Fibroblast of lung (primary cell): ENCODE data around the gene ADAR. TPM values are rescaled to one million over a fixed set of nuclear protein-coding genes. Genes with fewer than 3 reads are reported as not detected.

Experiments used
- DNase-seq, 2 donors: peaks; one replicate each; pipeline versions ENCODE4 v3.0.0 to v3.0.0-alpha.2; 2010; ENCODE audit warnings: low read depth in 2 of 2
- H2AFZ ChIP-seq: 2 replicates; pipeline ENCODE4 v1.5.1; 2012; ENCODE audit warnings: low read length, control low read depth, inconsistent platforms
- H3K27ac ChIP-seq: 2 replicates; pipeline ENCODE4 v1.5.1; 2011; ENCODE audit warnings: low read length, control low read depth; ENCODE audit not compliant: insufficient read depth
- H3K27me3 ChIP-seq: 2 replicates; pipeline ENCODE4 v1.5.1; 2011; ENCODE audit warnings: mild to moderate bottlenecking, low read length; ENCODE audit not compliant: control insufficient read depth, insufficient read depth
- H3K36me3 ChIP-seq: 2 replicates; pipeline ENCODE4 v1.5.1; 2011; ENCODE audit warnings: low read length; ENCODE audit not compliant: control insufficient read depth, insufficient read depth
- H3K4me1 ChIP-seq: 2 replicates; pipeline ENCODE4 v1.5.1; 2011; ENCODE audit warnings: low read length; ENCODE audit not compliant: control insufficient read depth, insufficient read depth; ENCODE audit errors: extremely low read depth
- H3K4me2 ChIP-seq: 2 replicates; pipeline ENCODE4 v1.5.1; 2011; ENCODE audit warnings: low read length, control low read depth; ENCODE audit not compliant: insufficient read depth; ENCODE audit errors: extremely low read depth
- H3K4me3 ChIP-seq, 4 experiments: fragments of 200-600 bp in 1 of 4; sonication (generic) in 1 of 4; replicated peaks in 1 of 4; 2 replicates each; pipeline ENCODE4 v1.5.1; 2011 to 2016; ENCODE audit warnings: low read length in 4 of 4, low read depth in 3 of 4, mild to moderate bottlenecking in 3 of 4, control low read depth in 2 of 4, inconsistent platforms in 1 of 4, mixed read lengths in 1 of 4; ENCODE audit not compliant: insufficient read depth in 1 of 4; ENCODE audit errors: control extremely low read depth in 1 of 4
- H3K79me2 ChIP-seq: 2 replicates; pipeline ENCODE4 v1.5.1; 2012; ENCODE audit warnings: mild to moderate bottlenecking, low read length, inconsistent platforms; ENCODE audit not compliant: control insufficient read depth, insufficient read depth
- H3K9ac ChIP-seq: 2 replicates; pipeline ENCODE4 v1.5.1; 2011; ENCODE audit warnings: mild to moderate bottlenecking, low read length, control low read depth; ENCODE audit not compliant: insufficient read depth
- H3K9me3 ChIP-seq: 2 replicates; pipeline ENCODE4 v1.5.1; 2012; ENCODE audit warnings: low read depth, low read length; ENCODE audit not compliant: control insufficient read depth, insufficient read depth
- H4K20me1 ChIP-seq: 2 replicates; pipeline ENCODE4 v1.5.1; 2011; ENCODE audit warnings: low read length; ENCODE audit not compliant: control insufficient read depth, insufficient read depth; ENCODE audit errors: extremely low read depth
- EZH2 ChIP-seq: IDR thresholded peaks from 2 replicates; pipeline ENCODE4 v1.5.1; 2012; ENCODE audit warnings: low read length, control low read depth, mild to moderate bottlenecking; ENCODE audit errors: missing control alignments
- polyA plus RNA-seq, 2 donors: library from polyadenylated mRNA; depleted of rRNA in 1 of 2; stranded (reverse) in 1 of 2; unstranded in 1 of 2; fragments of >200 nt; gene quantifications; 2 replicates each; pipeline ENCODE4 v1.2.1, GENCODE V29; 2011 to 2012; ENCODE audit warnings: missing spikeins in 1 of 2
- total RNA-seq: library from RNA; depleted of rRNA; stranded (reverse); fragments of >200 nt; gene quantifications from 2 replicates; pipeline ENCODE4 v1.2.1, GENCODE V29; 2014
- TF ChIP-seq, protein P1 (sequence below), 2 donors: IDR thresholded peaks in 1 of 2; conservative IDR thresholded peaks in 1 of 2; 1 replicate in 1 of 2; 2 replicates in 1 of 2; pipeline ENCODE4 v1.5.1; 2011 to 2012; ENCODE audit warnings: low read length in 2 of 2, control low read depth in 1 of 2, inconsistent platforms in 1 of 2, low read depth in 1 of 2, mild to moderate bottlenecking in 1 of 2

ADAR gene
- total and polyA plus RNA-seq, 2 donors (not counting 1 experiment from before 2014, with no cell fraction given): 98.4 to 140 TPM

DNA sequence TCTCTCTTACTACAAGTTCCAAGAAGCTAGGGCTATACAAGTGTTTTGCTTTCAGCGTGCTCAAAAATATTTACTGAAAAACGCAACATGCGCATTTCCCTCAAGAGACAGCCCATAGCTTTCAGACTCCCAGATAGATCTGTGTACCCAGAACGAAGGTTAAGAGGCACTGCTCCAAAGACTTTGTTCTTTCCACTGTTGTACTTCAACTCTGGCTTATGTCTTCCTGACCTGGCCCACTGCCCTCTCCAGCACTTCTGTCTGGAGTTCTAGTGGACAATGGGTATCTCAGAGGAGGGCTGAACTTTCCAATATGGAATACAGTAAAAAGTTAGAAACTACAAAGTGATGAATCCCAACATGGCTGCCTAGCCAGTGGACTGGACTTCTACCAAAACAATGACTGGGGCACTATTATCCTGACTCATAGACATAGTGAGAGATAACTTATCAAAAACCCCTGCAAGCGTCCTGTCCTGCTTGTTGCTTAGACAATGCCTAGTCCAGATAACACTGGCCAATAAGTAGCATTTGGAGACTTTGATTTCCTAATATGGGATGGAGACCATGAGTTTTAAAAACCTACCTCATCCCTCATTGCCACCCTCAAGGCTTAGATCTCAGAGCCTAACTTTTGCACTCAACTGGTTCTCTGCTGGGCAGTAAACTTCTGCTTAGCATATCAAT is 8.8 kb upstream of the ADAR start:
- Histone ChIP-seq H2AFZ (no peak overlapping the region), H3K4me3 (no peak overlapping the region), H3K27me3 (no peaks in the 10 kb centered on the region), H4K20me1 (peaks cover 4% of the 10 kb centered on the region), H3K79me2 (peaks cover 50% of the 10 kb centered on the region), H3K4me2 (no peak overlapping the region), H3K9me3 (no peaks in the 10 kb centered on the region), H3K4me1 (no peaks in the 10 kb centered on the region), H3K36me3 (no peaks in the 10 kb centered on the region), H3K27ac (no peak overlapping the region), H3K9ac (no peak overlapping the region)
- peak in 1 of 2 donors; percentile 32 for DNase-seq
- TF ChIP-seq, protein P1, sequence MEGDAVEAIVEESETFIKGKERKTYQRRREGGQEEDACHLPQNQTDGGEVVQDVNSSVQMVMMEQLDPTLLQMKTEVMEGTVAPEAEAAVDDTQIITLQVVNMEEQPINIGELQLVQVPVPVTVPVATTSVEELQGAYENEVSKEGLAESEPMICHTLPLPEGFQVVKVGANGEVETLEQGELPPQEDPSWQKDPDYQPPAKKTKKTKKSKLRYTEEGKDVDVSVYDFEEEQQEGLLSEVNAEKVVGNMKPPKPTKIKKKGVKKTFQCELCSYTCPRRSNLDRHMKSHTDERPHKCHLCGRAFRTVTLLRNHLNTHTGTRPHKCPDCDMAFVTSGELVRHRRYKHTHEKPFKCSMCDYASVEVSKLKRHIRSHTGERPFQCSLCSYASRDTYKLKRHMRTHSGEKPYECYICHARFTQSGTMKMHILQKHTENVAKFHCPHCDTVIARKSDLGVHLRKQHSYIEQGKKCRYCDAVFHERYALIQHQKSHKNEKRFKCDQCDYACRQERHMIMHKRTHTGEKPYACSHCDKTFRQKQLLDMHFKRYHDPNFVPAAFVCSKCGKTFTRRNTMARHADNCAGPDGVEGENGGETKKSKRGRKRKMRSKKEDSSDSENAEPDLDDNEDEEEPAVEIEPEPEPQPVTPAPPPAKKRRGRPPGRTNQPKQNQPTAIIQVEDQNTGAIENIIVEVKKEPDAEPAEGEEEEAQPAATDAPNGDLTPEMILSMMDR (conservative IDR thresholded peaks at IDR 0.05 in 1 of 2, IDR thresholded peaks at IDR 0.05 in 1 of 2; ENCODE audit: low read depth in 1 of 2, low read length in 2 of 2): no peak
- TF ChIP-seq EZH2: no peak

GRCh38 chr1:154615411-154615810 is 7.4 kb upstream of the ADAR start:
- no peaks in the 10 kb centered on the region for H3K9me3 ChIP-seq
- no peak overlapping the region for H3K4me2 ChIP-seq
- peaks cover under 1% of the 10 kb centered on the region for H4K20me1 ChIP-seq
- no peak overlapping the region for H3K9ac ChIP-seq
- no peak overlapping the region for H3K4me3 ChIP-seq
- H3K27me3 ChIP-seq: no peaks in the 10 kb centered on the region
- no peak overlapping the region for H3K27ac ChIP-seq
- no peaks in the 10 kb centered on the region for H3K36me3 ChIP-seq
- peaks cover 49% of the 10 kb centered on the region for H3K79me2 ChIP-seq
- TF ChIP-seq, protein P1 (conservative IDR thresholded peaks at IDR 0.05 in 1 of 2, IDR thresholded peaks at IDR 0.05 in 1 of 2; ENCODE audit: low read depth in 1 of 2, low read length in 2 of 2): no peak
- no peak for TF ChIP-seq EZH2
- DNase-seq: no peak
- H2AFZ ChIP-seq: no peak overlapping the region
- H3K4me1 ChIP-seq: no peaks in the 10 kb centered on the region

DNA sequence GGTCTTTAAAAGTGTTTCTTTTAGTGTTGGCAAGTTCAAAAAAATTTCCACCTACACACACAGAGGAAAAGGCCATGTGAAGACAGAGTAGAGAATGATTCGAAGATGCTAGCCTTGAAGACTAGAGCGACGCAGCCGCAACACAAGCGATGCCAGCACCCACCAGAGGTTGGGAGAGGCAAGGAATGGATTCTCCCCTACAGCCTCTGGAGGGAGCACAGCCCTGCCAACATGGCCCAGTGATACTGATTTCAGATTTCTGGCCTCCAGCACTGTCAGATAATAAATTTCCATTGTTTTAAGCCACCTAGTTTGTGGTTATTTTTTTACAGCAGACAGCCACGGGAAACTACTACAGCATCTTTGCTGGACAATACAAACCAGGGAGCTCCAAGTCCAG is 6.9 kb upstream of the ADAR start:
- H3K36me3 ChIP-seq: no peaks in the 10 kb centered on the region
- TF ChIP-seq, protein P1 (conservative IDR thresholded peaks at IDR 0.05 in 1 of 2, IDR thresholded peaks at IDR 0.05 in 1 of 2; ENCODE audit: low read depth in 1 of 2, low read length in 2 of 2): no peak
- no peak for TF ChIP-seq EZH2
- H3K27me3 ChIP-seq: no peaks in the 10 kb centered on the region
- H4K20me1 ChIP-seq: no peaks in the 10 kb centered on the region
- H3K4me3 ChIP-seq: no peak overlapping the region
- H3K27ac ChIP-seq: no peak overlapping the region
- no peak for DNase-seq
- no peaks in the 10 kb centered on the region for H3K9me3 ChIP-seq
- H3K4me2 ChIP-seq: no peak overlapping the region
- no peak overlapping the region for H2AFZ ChIP-seq
- H3K4me1 ChIP-seq: no peaks in the 10 kb centered on the region
- H3K79me2 ChIP-seq: peaks cover 52% of the 10 kb centered on the region
- no peak overlapping the region for H3K9ac ChIP-seq
